Effector memory CD8-positive, alpha-beta T cell (primary cell): ENCODE data around the gene ADCYAP1R1.

Experiments used
- ATAC-seq: fragments of 150-1000 bp; cut with Tn5 transposase; replicated peaks from 2 replicates; pipeline ENCODE4 v1.10.0; 2021; ENCODE audit warnings: mild to moderate bottlenecking, moderate library complexity
- DNase-seq, 3 experiments: peaks; one replicate each; pipeline ENCODE4 v3.0.0; 2021
- H3K27ac Mint-ChIP-seq, 2 donors: one replicate each; pipeline ENCODE4 v1.8.0; 2022; ENCODE audit warnings: mild to moderate bottlenecking in 2 of 2, mixed read lengths in 2 of 2, moderate library complexity in 2 of 2
- H3K27me3 Mint-ChIP-seq, 2 donors: one replicate each; pipeline ENCODE4 v1.8.0; 2022; ENCODE audit warnings: mixed read lengths in 2 of 2
- H3K36me3 Mint-ChIP-seq: one replicate; pipeline ENCODE4 v1.8.0; 2022; ENCODE audit warnings: mild to moderate bottlenecking, moderate library complexity, mixed read lengths; ENCODE audit not compliant: insufficient read depth
- H3K4me1 Mint-ChIP-seq, 2 donors: one replicate each; pipeline ENCODE4 v1.8.0; 2022; ENCODE audit warnings: low read depth in 2 of 2, mixed read lengths in 2 of 2
- H3K4me3 Mint-ChIP-seq, 2 donors: one replicate each; pipeline ENCODE4 v1.8.0; 2022; ENCODE audit warnings: mild to moderate bottlenecking in 2 of 2, mixed read lengths in 2 of 2, moderate library complexity in 2 of 2
- H3K9me3 Mint-ChIP-seq, 2 donors: one replicate each; pipeline ENCODE4 v1.8.0; 2022; ENCODE audit warnings: mixed read lengths in 2 of 2

ADCYAP1R1 gene

GRCh38 chr7:31092606-31093005 is 40.5 kb downstream of the ADCYAP1R1 start:
- no peak overlapping the region for H3K4me3 Mint-ChIP-seq
- no peak overlapping the region for H3K27ac Mint-ChIP-seq
- H3K27me3 Mint-ChIP-seq, result peaks cover 14 to 15% of the 10 kb centered on the region in 2 donors
- no peaks in the 10 kb centered on the region for H3K36me3 Mint-ChIP-seq
- no peaks in the 10 kb centered on the region for H3K4me1 Mint-ChIP-seq
- no peak for DNase-seq
- no peak for ATAC-seq
- no peaks in the 10 kb centered on the region for H3K9me3 Mint-ChIP-seq

- H3K27me3 Mint-ChIP-seq, result peaks cover 14 to 15% of the 10 kb centered on the region in 2 donors
- H3K36me3 Mint-ChIP-seq, result no peaks in the 10 kb centered on the region
- no peak overlapping the region for H3K4me3 Mint-ChIP-seq
- H3K9me3 Mint-ChIP-seq, result no peaks in the 10 kb centered on the region
- no peaks in the 10 kb centered on the region for H3K4me1 Mint-ChIP-seq
- no peak for DNase-seq
- H3K27ac Mint-ChIP-seq, result no peak overlapping the region
- no peak for ATAC-seq
These were observed 41.2 kb downstream of the ADCYAP1R1 start for GRCh38 chr7:31093282-31093681.

- Mint-ChIP-seq H3K27ac (no peak overlapping the region), H3K9me3 (no peaks in the 10 kb centered on the region), H3K4me3 (no peak overlapping the region), H3K27me3 (peaks cover 14 to 17% of the 10 kb centered on the region in 2 donors), H3K4me1 (no peaks in the 10 kb centered on the region), H3K36me3 (no peaks in the 10 kb centered on the region)
- DNase-seq, result no peak
- no peak for ATAC-seq
These were observed 42.2 kb downstream of the ADCYAP1R1 start for GRCh38 chr7:31094271-31094670.

GRCh38 chr7:31095286-31096197 is 43.4 kb downstream of the ADCYAP1R1 start:
- peaks cover 14 to 28% of the 10 kb centered on the region in 2 donors for H3K27me3 Mint-ChIP-seq
- no peaks in the 10 kb centered on the region for H3K36me3 Mint-ChIP-seq
- DNase-seq, result no peak
- H3K9me3 Mint-ChIP-seq, result no peaks in the 10 kb centered on the region
- H3K4me3 Mint-ChIP-seq, result no peak overlapping the region
- ATAC-seq, result no peak
- no peaks in the 10 kb centered on the region for H3K4me1 Mint-ChIP-seq
- no peak overlapping the region for H3K27ac Mint-ChIP-seq

- Mint-ChIP-seq H3K36me3 (no peaks in the 10 kb centered on the region), H3K27me3 (peaks cover 14 to 28% of the 10 kb centered on the region in 2 donors), H3K9me3 (no peaks in the 10 kb centered on the region), H3K27ac (no peak overlapping the region), H3K4me1 (no peaks in the 10 kb centered on the region), H3K4me3 (no peak overlapping the region)
- ATAC-seq (no peak), DNase-seq (no peak)
These were observed 44.2 kb downstream of the ADCYAP1R1 start for GRCh38 chr7:31096198-31096876.

GRCh38 chr7:31096877-31097258 is 44.8 kb downstream of the ADCYAP1R1 start:
- Mint-ChIP-seq H3K27ac (no peak overlapping the region), H3K4me1 (no peaks in the 10 kb centered on the region), H3K27me3 (peaks cover 15 to 29% of the 10 kb centered on the region in 2 donors), H3K4me3 (no peak overlapping the region), H3K36me3 (no peaks in the 10 kb centered on the region), H3K9me3 (no peaks in the 10 kb centered on the region)
- ATAC-seq (no peak), DNase-seq (no peak)

- Mint-ChIP-seq H3K4me1 (no peaks in the 10 kb centered on the region), H3K27me3 (peaks cover 14 to 48% of the 10 kb centered on the region in 2 donors), H3K9me3 (no peaks in the 10 kb centered on the region), H3K36me3 (no peaks in the 10 kb centered on the region), H3K4me3 (no peak overlapping the region), H3K27ac (no peak overlapping the region)
- ATAC-seq, result no peak
- no peak for DNase-seq
These were observed 46.7 kb downstream of the ADCYAP1R1 start for GRCh38 chr7:31098642-31099360.

- ATAC-seq (no peak), DNase-seq (no peak)
- H3K27ac Mint-ChIP-seq, result no peak overlapping the region
- H3K27me3 Mint-ChIP-seq, result peaks cover 14 to 48% of the 10 kb centered on the region in 2 donors
- no peaks in the 10 kb centered on the region for H3K36me3 Mint-ChIP-seq
- H3K4me1 Mint-ChIP-seq, result no peaks in the 10 kb centered on the region
- no peaks in the 10 kb centered on the region for H3K9me3 Mint-ChIP-seq
- H3K4me3 Mint-ChIP-seq, result no peak overlapping the region
These were observed 47.6 kb downstream of the ADCYAP1R1 start for GRCh38 chr7:31099451-31100444.

- Mint-ChIP-seq H3K27ac (no peak overlapping the region), H3K4me1 (no peaks in the 10 kb centered on the region), H3K9me3 (no peaks in the 10 kb centered on the region), H3K36me3 (no peaks in the 10 kb centered on the region), H3K4me3 (no peak overlapping the region), H3K27me3 (peaks cover 14 to 45% of the 10 kb centered on the region in 2 donors)
- ATAC-seq (no peak), DNase-seq (no peak)
These were observed 48.3 kb downstream of the ADCYAP1R1 start for GRCh38 chr7:31100445-31100844.

GRCh38 chr7:31100871-31101270 is 48.8 kb downstream of the ADCYAP1R1 start:
- ATAC-seq, result no peak

GRCh38 chr7:31101544-31101943 is 49.4 kb downstream of the ADCYAP1R1 start:
- ATAC-seq, result no peak
- Mint-ChIP-seq H3K9me3 (no peaks in the 10 kb centered on the region), H3K4me3 (no peak overlapping the region)

More at GRCh38 chr7:31100871-31101270, 48.8 kb downstream of the ADCYAP1R1 start:
- Mint-ChIP-seq H3K4me3 (no peak overlapping the region), H3K27me3 (peaks cover 14 to 41% of the 10 kb centered on the region in 2 donors), H3K9me3 (no peaks in the 10 kb centered on the region), H3K27ac (no peak overlapping the region), H3K4me1 (no peaks in the 10 kb centered on the region), H3K36me3 (no peaks in the 10 kb centered on the region)
- DNase-seq, result no peak

GRCh38 chr7:31102151-31102972 is 50.3 kb downstream of the ADCYAP1R1 start:
- Mint-ChIP-seq H3K4me3 (no peak overlapping the region), H3K27ac (no peak overlapping the region), H3K4me1 (no peaks in the 10 kb centered on the region), H3K27me3 (peaks cover 15 to 37% of the 10 kb centered on the region in 2 donors), H3K9me3 (no peaks in the 10 kb centered on the region), H3K36me3 (no peaks in the 10 kb centered on the region)
- no peak for DNase-seq
- ATAC-seq, result no peak

More at GRCh38 chr7:31101544-31101943, 49.4 kb downstream of the ADCYAP1R1 start:
- Mint-ChIP-seq H3K27me3 (peaks cover 14 to 34% of the 10 kb centered on the region in 2 donors), H3K36me3 (no peaks in the 10 kb centered on the region), H3K4me1 (no peaks in the 10 kb centered on the region), H3K27ac (no peak overlapping the region)
- no peak for DNase-seq
